GM23338 (cell line): Measurements from ENCODE around the gene LRSAM1. TPM values are rescaled to one million over a fixed set of nuclear protein-coding genes. Genes with fewer than 3 reads are reported as not detected.

ENCODE experiments used
- polyA plus RNA-seq: library from polyadenylated mRNA; unstranded; fragments of >200 nt; fragmentation: Nextera tagmentation; extraction: Ambion mirVana; gene quantifications from 2 replicates; pipeline ENCODE4 v1.2.1, GENCODE V29; 2016
- small RNA-seq: library from RNA; depleted of rRNA; stranded (forward); fragments of <200 nt; gene quantifications from one replicate; pipeline ENCODE3, GENCODE V24; 2014; ENCODE audit warnings: low replicate concordance
- total RNA-seq: library from RNA; depleted of rRNA; stranded (reverse); fragments of >200 nt; shearing (Covaris generic); gene quantifications from 2 replicates; pipeline ENCODE4 v1.2.3, GENCODE V29; 2014; rRNA removed

Gene LRSAM1
- total and polyA plus RNA-seq, 2 experiments from 2014 or later: 12.8 to 21.9 TPM

Small RNA genes within 50 kb of the gene (small RNA-seq; reads per million reads assigned to genes)
- gene RF00019 (not detected), gene SNORA65 (117 reads per million, percentile 99 among the genes with 10 or more reads in this experiment)

Other genes starting within 250 kb of the LRSAM1 start
- 12.6 and 21.9 TPM in 2 replicates for gene GARNL3, start 186.7 kb upstream of the LRSAM1 start, total RNA-seq
- 5.2 and 8.7 TPM in 2 replicates for gene GARNL3, start 186.7 kb upstream of the LRSAM1 start, polyA plus RNA-seq
- gene SLC2A8, start 54.3 kb upstream of the LRSAM1 start, total RNA-seq: 28.9 and 34.1 TPM in 2 replicates
- gene SLC2A8, start 54.3 kb upstream of the LRSAM1 start, polyA plus RNA-seq: 16.3 and 18.9 TPM in 2 replicates
- gene ZNF79, start 27.1 kb upstream of the LRSAM1 start, total RNA-seq: 5.8 and 6.3 TPM in 2 replicates
- 2.2 and 2.9 TPM in 2 replicates for gene ZNF79, start 27.1 kb upstream of the LRSAM1 start, polyA plus RNA-seq
- 1,947 and 2,596 TPM in 2 replicates for gene RPL12, start 104 bp upstream of the LRSAM1 start, total RNA-seq
- 2,121 and 2,369 TPM in 2 replicates for gene RPL12, start 104 bp upstream of the LRSAM1 start, polyA plus RNA-seq
- gene STXBP1, start 160.8 kb downstream of the LRSAM1 start, total RNA-seq: 48.6 and 76.4 TPM in 2 replicates
- 45.8 and 50.4 TPM in 2 replicates for gene STXBP1, start 160.8 kb downstream of the LRSAM1 start, polyA plus RNA-seq